NT2/D1 (cell line): ENCODE results near the gene GARIN5B.

Experiments used
- DNase-seq: peaks from one replicate; pipeline ENCODE4 v3.0.0-alpha.2; 2011; ENCODE audit warnings: low read depth, low spot score
- H3K27me3 ChIP-seq: 2 replicates; pipeline ENCODE4 v1.6.0; 2011; ENCODE audit warnings: mild to moderate bottlenecking; ENCODE audit not compliant: insufficient read length, insufficient read depth
- H3K36me3 ChIP-seq: 2 replicates; pipeline ENCODE4 v1.6.1; 2011; ENCODE audit warnings: mild to moderate bottlenecking, low read length, mixed read lengths; ENCODE audit not compliant: insufficient read depth, insufficient read length
- H3K4me1 ChIP-seq: 2 replicates; pipeline ENCODE4 v1.5.1; 2011; ENCODE audit not compliant: insufficient read depth, insufficient read length
- H3K4me3 ChIP-seq: 2 replicates; pipeline ENCODE4 v1.5.1; 2011; ENCODE audit warnings: low read depth; ENCODE audit not compliant: insufficient read length
- H3K9ac ChIP-seq: 2 replicates; pipeline ENCODE4 v1.6.0; 2011; ENCODE audit warnings: low read depth; ENCODE audit not compliant: insufficient read length
- H3K9me3 ChIP-seq: 2 replicates; pipeline ENCODE4 v1.5.1; 2011; ENCODE audit warnings: mild to moderate bottlenecking, low read length; ENCODE audit not compliant: insufficient read depth
- SUZ12 ChIP-seq: IDR thresholded peaks from 2 replicates; pipeline ENCODE4 v1.6.1; 2011; ENCODE audit not compliant: insufficient read length, insufficient read depth; ENCODE audit errors: extremely low read depth
- YY1 ChIP-seq: IDR thresholded peaks from 2 replicates; pipeline ENCODE4 v1.6.1; 2011; ENCODE audit not compliant: insufficient read length, insufficient read depth
- ZNF274 ChIP-seq: IDR thresholded peaks from 2 replicates; pipeline ENCODE4 v1.6.1; 2011; ENCODE audit warnings: mild to moderate bottlenecking, low read depth, low read length

The GARIN5B gene

GRCh38 chr19:55341595-55342531 lies 21.2 kb downstream of the GARIN5B start:
- peaks cover 33% of the 10 kb centered on the region for H3K36me3 ChIP-seq
- peak overlapping the region; percentile 79 for H3K9ac ChIP-seq
- TF ChIP-seq YY1 (no peak), ZNF274 (no peak), SUZ12 (no peak)
- H3K4me1 ChIP-seq = peaks cover 24% of the 10 kb centered on the region
- no peaks in the 10 kb centered on the region for H3K27me3 ChIP-seq
- H3K4me3 ChIP-seq = peak overlapping the region; percentile 34
- DNase-seq = no peak
- no peaks in the 10 kb centered on the region for H3K9me3 ChIP-seq

- Histone ChIP-seq H3K36me3 (peaks cover 29% of the 10 kb centered on the region), H3K9ac (peak overlapping the region; percentile 94), H3K4me3 (peak overlapping the region; percentile 63), H3K27me3 (no peaks in the 10 kb centered on the region), H3K9me3 (no peaks in the 10 kb centered on the region), H3K4me1 (peaks cover 21% of the 10 kb centered on the region)
- TF ChIP-seq ZNF274 = no peak
- no peak for TF ChIP-seq SUZ12
- TF ChIP-seq YY1 = no peak
- peak; percentile 51 for DNase-seq
These were observed 21.9 kb downstream of the GARIN5B start for GRCh38 chr19:55341171-55341588.

GRCh38 chr19:55340784-55341147 lies 22.3 kb downstream of the GARIN5B start:
- H3K4me3 ChIP-seq = peak overlapping the region; percentile 63
- peaks cover 29% of the 10 kb centered on the region for H3K36me3 ChIP-seq
- H3K9me3 ChIP-seq = no peaks in the 10 kb centered on the region
- peak overlapping the region; percentile 94 for H3K9ac ChIP-seq
- H3K4me1 ChIP-seq = peaks cover 20% of the 10 kb centered on the region
- no peak for TF ChIP-seq SUZ12
- TF ChIP-seq YY1 = no peak
- no peak for TF ChIP-seq ZNF274
- DNase-seq = no peak
- no peaks in the 10 kb centered on the region for H3K27me3 ChIP-seq

- Histone ChIP-seq H3K36me3 (peaks cover 27% of the 10 kb centered on the region), H3K4me1 (peaks cover 16% of the 10 kb centered on the region), H3K9me3 (no peaks in the 10 kb centered on the region), H3K27me3 (no peaks in the 10 kb centered on the region), H3K9ac (peak overlapping the region; percentile 94), H3K4me3 (peak overlapping the region; percentile 63)
- no peak for DNase-seq
- TF ChIP-seq ZNF274 (no peak), YY1 (no peak), SUZ12 (no peak)
These were observed 22.9 kb downstream of the GARIN5B start for GRCh38 chr19:55339889-55340783.

GRCh38 chr19:55339105-55339888 lies 23.8 kb downstream of the GARIN5B start, which contains the start of gene KMT5C:
Gene KMT5C, plus strand, starts transcription at chr19:55339876. Its CDS starts 2,061 bp downstream, at chr19:55341937.
- H3K4me1 ChIP-seq = peaks cover 14% of the 10 kb centered on the region

GRCh38 chr19:55336101-55336500 lies 27.0 kb downstream of the GARIN5B start:
- TF ChIP-seq SUZ12 (no peak), ZNF274 (no peak), YY1 (no peak)
- H3K27me3 ChIP-seq = no peaks in the 10 kb centered on the region
- H3K4me1 ChIP-seq = peaks cover 2% of the 10 kb centered on the region
- H3K9ac ChIP-seq = no peak overlapping the region
- H3K4me3 ChIP-seq = no peak overlapping the region
- H3K9me3 ChIP-seq = no peaks in the 10 kb centered on the region
- DNase-seq = no peak
- no peaks in the 10 kb centered on the region for H3K36me3 ChIP-seq

More at GRCh38 chr19:55339105-55339888, 23.8 kb downstream of the GARIN5B start, which contains the start of gene KMT5C:
- peak within 1 kb of the TSS; percentile 63 for H3K4me3 ChIP-seq
- peaks cover 22% of the 10 kb centered on the region for H3K36me3 ChIP-seq
- H3K9ac ChIP-seq = peak within 1 kb of the TSS; percentile 94
- H3K27me3 ChIP-seq = no peaks in the 10 kb centered on the region
- DNase-seq = peak; percentile 98
- H3K9me3 ChIP-seq = no peaks in the 10 kb centered on the region
- no peak for TF ChIP-seq SUZ12
- no peak for TF ChIP-seq YY1
- no peak for TF ChIP-seq ZNF274
